SJSA1 (cell line): ENCODE results near the gene POR. TPM values are rescaled to one million over a fixed set of nuclear protein-coding genes. Genes with fewer than 3 reads are reported as not detected.
"Not testable (repeated sequence)": the region's sequence is repeated elsewhere in the genome, so short reads cannot be mapped to it uniquely, and the experiment has no call there.

Source experiments
- DNase-seq, 2 experiments: peaks; one replicate each; pipeline ENCODE4 v3.0.0-alpha.2; 2015 to 2020; ENCODE audit warnings: low spot score in 2 of 2, low read depth in 1 of 2
- H3K27ac ChIP-seq: fragments of 250-450 bp; sonication (Bioruptor Pico); 2 replicates; pipeline ENCODE4 v1.5.1; 2020; ENCODE audit warnings: mild to moderate bottlenecking, moderate library complexity
- H3K27me3 ChIP-seq: fragments of 250-450 bp; sonication (Bioruptor Pico); replicated peaks from 2 replicates; pipeline ENCODE4 v1.5.1; 2020; ENCODE audit warnings: mild to moderate bottlenecking, moderate library complexity
- H3K36me3 ChIP-seq: fragments of 250-450 bp; sonication (Bioruptor Pico); 2 replicates; pipeline ENCODE4 v1.5.1; 2020; ENCODE audit warnings: mild to moderate bottlenecking
- H3K4me1 ChIP-seq: fragments of 250-450 bp; sonication (Bioruptor Pico); replicated peaks from 2 replicates; pipeline ENCODE4 v1.6.1; 2021; ENCODE audit warnings: mild to moderate bottlenecking
- H3K4me3 ChIP-seq: fragments of 250-450 bp; sonication (Bioruptor Pico); 2 replicates; pipeline ENCODE4 v1.5.1; 2020; ENCODE audit warnings: mild to moderate bottlenecking
- H3K9me3 ChIP-seq: fragments of 250-450 bp; sonication (Bioruptor Pico); replicated peaks from 2 replicates; pipeline ENCODE4 v1.5.1; 2020; ENCODE audit warnings: mild to moderate bottlenecking
- total RNA-seq: library from RNA; depleted of rRNA; stranded (reverse); fragments of >200 nt; shearing (Covaris generic); gene quantifications from 2 replicates; pipeline ENCODE4 v1.2.3, GENCODE V29; 2014

POR gene
- total RNA-seq, 1 experiment from 2014 or later = 115 TPM

- not testable (repeated sequence) for H3K27me3 ChIP-seq, H3K4me3 ChIP-seq, H3K9me3 ChIP-seq
- DNase-seq = peak in 1 of 2 experiments; percentile 19
- Histone ChIP-seq H3K27ac (peak overlapping the region; percentile 76), H3K36me3 (peaks cover 27% of the 10 kb centered on the region), H3K4me1 (peaks cover 67% of the 10 kb centered on the region)
Measured at GRCh38 chr7:75891237-75891636, 23.7 kb upstream of the POR start.

GRCh38 chr7:75891815-75892411 lies 23.0 kb upstream of the POR start:
- H3K4me1 ChIP-seq = peaks cover 70% of the 10 kb centered on the region
- 0 out of 2 replicates have a peak, but pooled peaks cover 3% of the 10 kb centered on the region for H3K9me3 ChIP-seq
- no peak overlapping the region for H3K4me3 ChIP-seq
- peaks cover 20% of the 10 kb centered on the region for H3K36me3 ChIP-seq
- no peaks in the 10 kb centered on the region for H3K27me3 ChIP-seq
- no peak for DNase-seq
- peak overlapping the region; percentile 76 for H3K27ac ChIP-seq

GRCh38 chr7:75892634-75893272 lies 22.2 kb upstream of the POR start:
- Histone ChIP-seq H3K4me3 (no peak overlapping the region), H3K27me3 (no peaks in the 10 kb centered on the region), H3K9me3 (0 out of 2 replicates have a peak, but pooled peaks cover 3% of the 10 kb centered on the region), H3K4me1 (peaks cover 74% of the 10 kb centered on the region), H3K36me3 (peaks cover 15% of the 10 kb centered on the region), H3K27ac (peak overlapping the region; percentile 91)
- peak; percentile 98 to 99 for DNase-seq

- no peaks in the 10 kb centered on the region for H3K36me3 ChIP-seq
- peak overlapping the region; percentile 66 for H3K27ac ChIP-seq
- no peaks in the 10 kb centered on the region for H3K27me3 ChIP-seq
- peak in 1 of 2 experiments; percentile 12 for DNase-seq
- no peaks in the 10 kb centered on the region for H3K9me3 ChIP-seq
- peaks cover 37% of the 10 kb centered on the region for H3K4me1 ChIP-seq
- H3K4me3 ChIP-seq = no peak overlapping the region
Measured at GRCh38 chr7:75896803-75897327, 18.1 kb upstream of the POR start.

GRCh38 chr7:75900617-75901315 lies 14.2 kb upstream of the POR start:
- no peak for DNase-seq
- H3K27ac ChIP-seq = no peak overlapping the region
- peaks cover 15% of the 10 kb centered on the region for H3K4me1 ChIP-seq
- H3K27me3 ChIP-seq = no peaks in the 10 kb centered on the region
- H3K4me3 ChIP-seq = no peak overlapping the region
- no peaks in the 10 kb centered on the region for H3K9me3 ChIP-seq
- no peaks in the 10 kb centered on the region for H3K36me3 ChIP-seq

GRCh38 chr7:75905785-75906604 lies 9.0 kb upstream of the POR start:
- DNase-seq = no peak
- Histone ChIP-seq H3K4me1 (no peaks in the 10 kb centered on the region), H3K27ac (no peak overlapping the region), H3K9me3 (no peaks in the 10 kb centered on the region), H3K4me3 (no peak overlapping the region), H3K27me3 (no peaks in the 10 kb centered on the region), H3K36me3 (no peaks in the 10 kb centered on the region)

GRCh38 chr7:75906991-75907667 lies 7.8 kb upstream of the POR start:
- DNase-seq = no peak
- no peaks in the 10 kb centered on the region for H3K9me3 ChIP-seq
- H3K36me3 ChIP-seq = no peaks in the 10 kb centered on the region
- H3K4me1 ChIP-seq = no peaks in the 10 kb centered on the region
- no peak overlapping the region for H3K27ac ChIP-seq
- H3K4me3 ChIP-seq = no peak overlapping the region
- no peaks in the 10 kb centered on the region for H3K27me3 ChIP-seq

GRCh38 chr7:75907668-75908039 lies 7.3 kb upstream of the POR start:
- not testable (repeated sequence) for H3K4me1 ChIP-seq, H3K27me3 ChIP-seq, DNase-seq, H3K4me3 ChIP-seq, H3K36me3 ChIP-seq, H3K9me3 ChIP-seq, H3K27ac ChIP-seq

GRCh38 chr7:75909521-75910132 lies 5.3 kb upstream of the POR start:
- H3K27ac ChIP-seq = no peak overlapping the region
- H3K4me1 ChIP-seq = peaks cover 8% of the 10 kb centered on the region
- H3K9me3 ChIP-seq = no peaks in the 10 kb centered on the region
- no peak for DNase-seq
- no peaks in the 10 kb centered on the region for H3K27me3 ChIP-seq
- no peaks in the 10 kb centered on the region for H3K36me3 ChIP-seq
- no peak overlapping the region for H3K4me3 ChIP-seq

GRCh38 chr7:75911186-75911585 lies 3.8 kb upstream of the POR start:
- DNase-seq = not testable (repeated sequence)

GRCh38 chr7:75913437-75913836 lies 1.5 kb upstream of the POR start:
- no peak for DNase-seq
- Histone ChIP-seq H3K9me3 (no peaks in the 10 kb centered on the region), H3K36me3 (peaks cover 13% of the 10 kb centered on the region), H3K27ac (no peak overlapping the region), H3K4me1 (peaks cover 17% of the 10 kb centered on the region), H3K27me3 (no peaks in the 10 kb centered on the region), H3K4me3 (no peak overlapping the region)

More at GRCh38 chr7:75911186-75911585, 3.8 kb upstream of the POR start:
- H3K4me1 ChIP-seq = peaks cover 12% of the 10 kb centered on the region
- H3K36me3 ChIP-seq, H3K27ac ChIP-seq, H3K9me3 ChIP-seq, H3K4me3 ChIP-seq, H3K27me3 ChIP-seq: not testable (repeated sequence)

GRCh38 chr7:75914169-75914654 lies 743 bp upstream of the POR start:
- Histone ChIP-seq H3K36me3 (peaks cover 15% of the 10 kb centered on the region), H3K27me3 (no peaks in the 10 kb centered on the region), H3K27ac (peak overlapping the region; percentile 54), H3K4me3 (peak overlapping the region; percentile 87), H3K4me1 (peaks cover 17% of the 10 kb centered on the region), H3K9me3 (no peaks in the 10 kb centered on the region)
- DNase-seq = no peak
